Panc1 (cell line): Measurements from ENCODE around the gene ITM2C. TPM values are rescaled to one million over a fixed set of nuclear protein-coding genes. Genes with fewer than 3 reads are reported as not detected.

Source experiments
- ATAC-seq: fragments of 200-7000 bp; cut with Tn5 transposase; 2 replicates; pipeline ENCODE4 v1.9.1; 2020; ENCODE audit warnings: mild to moderate bottlenecking, moderate library complexity
- BruUV-seq: library from RNA; stranded (reverse); fragments of 400-500 nt; replicated peaks from 2 replicates; lab custom pipeline; 2021; lab: Mats Ljungman, UMichigan
- CTCF ChIA-PET: fragments of 300-600 bp; sonication (Branson Sonifier 250); formaldehyde crosslinking; loops from one replicate; lab custom pipeline; 2022; ENCODE audit warnings: antibody characterized with exemption; lab: Charles Lee
- POLR2A ChIA-PET: fragments of 300-600 bp; sonication (Branson Sonifier 250); formaldehyde crosslinking; loops from one replicate; lab custom pipeline; 2022; ENCODE audit warnings: antibody characterized with exemption; lab: Charles Lee
- DNase-seq: peaks from one replicate; pipeline ENCODE4 v3.0.0-alpha.2; 2010; ENCODE audit warnings: low read depth, low spot score
- H3K27ac ChIP-seq: 2 replicates; pipeline ENCODE4 v1.5.1; 2011; ENCODE audit warnings: mild to moderate bottlenecking, low read length, inconsistent platforms
- H3K27me3 ChIP-seq: fragments of 200-500 bp; sonication (Bioruptor generic); 2 replicates; pipeline ENCODE4 v1.6.0; 2014; ENCODE audit warnings: low read length, inconsistent platforms; ENCODE audit not compliant: control insufficient read depth, insufficient read depth
- H3K36me3 ChIP-seq: fragments of 200-500 bp; sonication (Bioruptor generic); 2 replicates; pipeline ENCODE4 v1.5.1; 2014; ENCODE audit warnings: inconsistent platforms, mild to moderate bottlenecking, low read length, moderate library complexity; ENCODE audit not compliant: control insufficient read depth, insufficient read depth
- H3K4me1 ChIP-seq: 2 replicates; pipeline ENCODE4 v1.5.1; 2011; ENCODE audit warnings: inconsistent platforms, mild to moderate bottlenecking, low read length, moderate library complexity; ENCODE audit not compliant: control insufficient read depth, insufficient read depth
- H3K4me3 ChIP-seq, 2 experiments: 2 replicates each; pipeline ENCODE4 v1.5.1; 2011 to 2012; ENCODE audit warnings: low read depth in 2 of 2, low read length in 2 of 2, mild to moderate bottlenecking in 2 of 2, inconsistent platforms in 1 of 2, moderate library complexity in 1 of 2
- H3K9me3 ChIP-seq: fragments of 200-500 bp; sonication (Bioruptor generic); 2 replicates; pipeline ENCODE4 v1.5.1; 2014; ENCODE audit warnings: low read depth, mild to moderate bottlenecking, inconsistent platforms, low read length, moderate library complexity; ENCODE audit not compliant: control insufficient read depth, insufficient read depth
- CTCF ChIP-seq: fragments of 450-650 bp; IDR thresholded peaks from 2 replicates; pipeline ENCODE4 v1.5.1; 2017; ENCODE audit warnings: mild to moderate bottlenecking
- POLR2AphosphoS5 ChIP-seq: IDR thresholded peaks from 2 replicates; pipeline ENCODE4 v1.6.1; 2012; ENCODE audit warnings: mild to moderate bottlenecking, low read depth, low read length, moderate library complexity
- REST ChIP-seq, 2 experiments: IDR thresholded peaks; 2 replicates each; pipeline ENCODE4 v1.6.1; 2011 to 2012; ENCODE audit warnings: low read depth in 2 of 2, control low read depth in 1 of 2, low read length in 1 of 2, mild to moderate bottlenecking in 1 of 2, moderate library complexity in 1 of 2; ENCODE audit not compliant: insufficient read depth in 1 of 2
- SIN3A ChIP-seq: IDR thresholded peaks from 2 replicates; pipeline ENCODE4 v1.6.1; 2012; ENCODE audit warnings: low read depth, mild to moderate bottlenecking, low read length, moderate library complexity, borderline replicate concordance; ENCODE audit not compliant: insufficient read depth
- TCF7L2 ChIP-seq: IDR thresholded peaks from 2 replicates; pipeline ENCODE4 v1.6.1; 2011; ENCODE audit warnings: mild to moderate bottlenecking, low read depth, low read length, inconsistent platforms
- in situ Hi-C: cut with HindIII; loops from 2 replicates; pipeline ENCODE4 v1.10.0; 2016; ENCODE audit warnings: low sequenced_read_pairs, low pct_unique_long_range_greater_than_20kb
- intact Hi-C: fragments of 100-400 bp; cut with micrococcal nuclease; formaldehyde crosslinking; loops from one replicate; pipeline ENCODE4 v1.10.0; 2022; ENCODE audit not compliant: unreplicated experiment
- total RNA-seq: library from RNA; stranded (reverse); gene quantifications from one replicate; pipeline ENCODE4 v1.2.1, GENCODE V29; 2021; ENCODE audit not compliant: unreplicated experiment

The ITM2C gene
- total RNA-seq, 1 experiment from 2014 or later, result 114 TPM

- ATAC-seq (no peak; the same call in 1 of the 2 replicates), DNase-seq (no peak)
- Histone ChIP-seq H3K4me3 (no peak overlapping the region), H3K36me3 (no peaks in the 10 kb centered on the region), H3K27me3 (no peaks in the 10 kb centered on the region), H3K9me3 (no peaks in the 10 kb centered on the region), H3K27ac (no peak overlapping the region), H3K4me1 (no peaks in the 10 kb centered on the region)
- TF ChIP-seq POLR2AphosphoS5, result no peak
- BruUV-seq, result TSS peak; percentile 98
- CTCF ChIA-PET, result no interaction called here
- in situ Hi-C loops, result loop anchor here (5.0 kb wide), 1 partner anchor 74 kb away; no protein-coding TSS in a partner anchor
- POLR2A ChIA-PET, result interaction anchor here (0.6 kb wide), 1 partner anchor 304 kb away, joined by 12 read pairs; no protein-coding TSS in a partner anchor
- intact Hi-C loops, result no loop called here
Measured at GRCh38 chr2:230878599-230879188, 14.0 kb downstream of the ITM2C start.

- DNase-seq (no peak), ATAC-seq (no peak)
- H3K4me1 ChIP-seq, result no peaks in the 10 kb centered on the region
- no peaks in the 10 kb centered on the region for H3K9me3 ChIP-seq
- no peaks in the 10 kb centered on the region for H3K36me3 ChIP-seq
- no peak overlapping the region for H3K4me3 ChIP-seq
- POLR2A ChIA-PET, result no interaction called here
- no peak overlapping the region for H3K27ac ChIP-seq
- no TSS peak for BruUV-seq
- no peaks in the 10 kb centered on the region for H3K27me3 ChIP-seq
- TF ChIP-seq TCF7L2 (no peak), REST (IDR thresholded peaks at IDR 0.05; ENCODE audit: insufficient read depth in 1 of 2, low read depth in 2 of 2, low read length in 1 of 2) (no peak), SIN3A (no peak), CTCF (no peak), POLR2AphosphoS5 (no peak)
- in situ Hi-C loops (loop anchor here (5.0 kb wide), 1 partner anchor 73 kb away; no protein-coding TSS in a partner anchor), intact Hi-C loops (no loop called here)
- CTCF ChIA-PET, result no interaction called here
Measured at GRCh38 chr2:230879271-230879882, 14.6 kb downstream of the ITM2C start.

GRCh38 chr2:230879891-230880290 lies 15.1 kb downstream of the ITM2C start:
- POLR2A ChIA-PET, result no interaction called here
- intact Hi-C loops (no loop called here), in situ Hi-C loops (loop anchor here (5.0 kb wide), 1 partner anchor 72 kb away; no protein-coding TSS in a partner anchor)
- TF ChIP-seq SIN3A, result no peak
- no peak for TF ChIP-seq CTCF
- TF ChIP-seq POLR2AphosphoS5, result no peak
- no peak for TF ChIP-seq TCF7L2
- no peak for TF ChIP-seq REST (IDR thresholded peaks at IDR 0.05; ENCODE audit: insufficient read depth in 1 of 2, low read depth in 2 of 2, low read length in 1 of 2)
- no peak for DNase-seq
- Histone ChIP-seq H3K4me1 (no peaks in the 10 kb centered on the region), H3K27ac (no peak overlapping the region), H3K9me3 (no peaks in the 10 kb centered on the region), H3K27me3 (no peaks in the 10 kb centered on the region), H3K36me3 (no peaks in the 10 kb centered on the region), H3K4me3 (no peak overlapping the region)
- CTCF ChIA-PET, result no interaction called here
- BruUV-seq, result no TSS peak
- no peak for ATAC-seq
